Spleen (tissue), 7 donors: Measurements from ENCODE around the gene KLHDC10.
"Not testable (repeated sequence)": the region's sequence is repeated elsewhere in the genome, so short reads cannot be mapped to it uniquely, and the experiment has no call there.

ENCODE experiments used
- POLR2AphosphoS5 ChIP-seq, 3 donors: sonication (generic); formaldehyde crosslinking; IDR thresholded peaks; one replicate each; pipeline ENCODE4 v1.5.1; 2017; ENCODE audit warnings: antibody characterized with exemption in 3 of 3
- TF ChIP-seq, protein P1 (sequence below), 11 experiments: fragments of 200-600 bp in 7 of 11; fragments of 450-650 bp in 4 of 11; sonication (generic) in 4 of 11; IDR thresholded peaks in 8 of 11; conservative IDR thresholded peaks in 3 of 11; 1 replicate in 7 of 11; 2 replicates in 4 of 11; pipeline versions ENCODE4 v1.4.0 to v1.8.0; 2016 to 2021; ENCODE audit warnings: antibody characterized with exemption in 11 of 11, inconsistent platforms in 4 of 11, mild to moderate bottlenecking in 1 of 11
- donor health status: DM: no; HTN: no; CAD: no; lungs with moderate emphysema.
- donor health status: DM: no; HTN: no; CAD: no.
- donor health status: DM: no; HTN: no; CAD: no.

GRCh38 chr7:130085235-130085634 is 14.9 kb downstream of the KLHDC10 start:
- TF ChIP-seq, protein P1, sequence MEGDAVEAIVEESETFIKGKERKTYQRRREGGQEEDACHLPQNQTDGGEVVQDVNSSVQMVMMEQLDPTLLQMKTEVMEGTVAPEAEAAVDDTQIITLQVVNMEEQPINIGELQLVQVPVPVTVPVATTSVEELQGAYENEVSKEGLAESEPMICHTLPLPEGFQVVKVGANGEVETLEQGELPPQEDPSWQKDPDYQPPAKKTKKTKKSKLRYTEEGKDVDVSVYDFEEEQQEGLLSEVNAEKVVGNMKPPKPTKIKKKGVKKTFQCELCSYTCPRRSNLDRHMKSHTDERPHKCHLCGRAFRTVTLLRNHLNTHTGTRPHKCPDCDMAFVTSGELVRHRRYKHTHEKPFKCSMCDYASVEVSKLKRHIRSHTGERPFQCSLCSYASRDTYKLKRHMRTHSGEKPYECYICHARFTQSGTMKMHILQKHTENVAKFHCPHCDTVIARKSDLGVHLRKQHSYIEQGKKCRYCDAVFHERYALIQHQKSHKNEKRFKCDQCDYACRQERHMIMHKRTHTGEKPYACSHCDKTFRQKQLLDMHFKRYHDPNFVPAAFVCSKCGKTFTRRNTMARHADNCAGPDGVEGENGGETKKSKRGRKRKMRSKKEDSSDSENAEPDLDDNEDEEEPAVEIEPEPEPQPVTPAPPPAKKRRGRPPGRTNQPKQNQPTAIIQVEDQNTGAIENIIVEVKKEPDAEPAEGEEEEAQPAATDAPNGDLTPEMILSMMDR (IDR thresholded peaks at IDR 0.05 in 8 of 11, conservative IDR thresholded peaks at IDR 0.05 in 3 of 11), result not testable (repeated sequence)
- TF ChIP-seq POLR2AphosphoS5 (IDR thresholded peaks at IDR 0.05), result not testable (repeated sequence)
